GM12874 (cell line): ENCODE data around the gene GSTM3.

Source experiments
- CTCF ChIP-seq: IDR thresholded peaks from 2 replicates; pipeline ENCODE4 v1.5.1; 2011; ENCODE audit warnings: low read depth, mild to moderate bottlenecking, control low read depth, low read length, moderate library complexity; ENCODE audit not compliant: insufficient read depth

GSTM3 gene

GRCh38 chr1:109768820-109769219 is 28.0 kb upstream of the GSTM3 start:
- no peak for TF ChIP-seq CTCF

- no peak for TF ChIP-seq CTCF
Observed at GRCh38 chr1:109768335-109768650, 27.5 kb upstream of the GSTM3 start.

DNA sequence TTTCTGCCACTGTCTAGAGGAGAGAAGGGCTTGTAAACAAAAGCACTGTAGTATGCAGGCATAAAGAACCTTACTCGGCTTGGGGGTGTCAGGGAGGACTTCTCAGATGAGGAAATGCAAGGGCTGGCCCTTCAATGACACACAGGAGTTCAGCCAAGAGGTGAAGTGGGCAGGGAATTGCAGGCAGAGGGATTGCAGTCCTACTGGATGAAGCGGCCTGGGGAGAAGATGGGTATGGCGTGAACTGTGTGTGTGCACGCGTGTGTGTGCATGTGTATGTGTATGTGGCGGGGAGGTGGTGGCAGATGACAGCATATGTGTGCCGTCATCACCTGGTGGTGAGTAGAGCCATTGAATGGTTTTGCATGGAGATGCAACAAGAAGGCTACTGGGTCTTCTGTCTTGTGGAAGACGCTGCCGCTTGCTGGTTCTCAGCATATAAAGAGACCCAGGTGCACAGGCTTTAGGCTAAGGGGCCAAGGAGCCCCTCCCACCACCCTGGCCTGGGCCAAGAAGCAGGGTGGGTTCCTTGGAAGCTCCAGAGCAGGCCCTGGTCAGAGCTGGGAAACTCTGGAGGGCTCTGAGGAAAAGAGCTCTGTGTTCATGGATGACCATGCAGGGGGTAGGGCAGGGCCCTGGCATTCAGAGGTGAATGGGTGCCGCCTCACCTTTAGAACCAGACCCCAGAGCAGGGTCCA is 26.9 kb upstream of the GSTM3 start:
- no peak for TF ChIP-seq CTCF

- TF ChIP-seq CTCF: no peak
Observed at GRCh38 chr1:109765896-109766615, 25.2 kb upstream of the GSTM3 start.

DNA sequence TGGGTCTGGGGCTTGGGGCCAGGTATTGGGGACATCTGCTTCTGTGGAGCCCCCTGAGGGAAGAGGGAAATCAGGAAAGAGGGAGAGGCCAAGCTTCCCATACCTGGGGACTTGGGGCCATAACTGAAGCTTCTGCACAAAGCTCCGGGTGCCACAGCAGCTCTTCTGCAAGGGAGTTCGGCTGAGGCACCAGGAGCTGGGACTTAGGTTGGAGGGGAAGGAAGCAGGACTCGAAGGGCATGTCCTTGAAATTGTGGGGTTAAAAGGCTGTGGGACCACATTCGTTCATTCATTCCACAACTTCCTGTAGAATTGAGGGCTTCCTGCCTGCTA is 24.6 kb upstream of the GSTM3 start:
- no peak for TF ChIP-seq CTCF

GRCh38 chr1:109764561-109765482 is 24.0 kb upstream of the GSTM3 start:
- TF ChIP-seq CTCF: no peak
